ENCODE results near the gene UBR4. TPM values are rescaled to one million over a fixed set of nuclear protein-coding genes. Genes with fewer than 3 reads are reported as not detected.

The UBR4 gene
- total RNA-seq, 2 experiments from 2014 or later: 133 TPM

DNA sequence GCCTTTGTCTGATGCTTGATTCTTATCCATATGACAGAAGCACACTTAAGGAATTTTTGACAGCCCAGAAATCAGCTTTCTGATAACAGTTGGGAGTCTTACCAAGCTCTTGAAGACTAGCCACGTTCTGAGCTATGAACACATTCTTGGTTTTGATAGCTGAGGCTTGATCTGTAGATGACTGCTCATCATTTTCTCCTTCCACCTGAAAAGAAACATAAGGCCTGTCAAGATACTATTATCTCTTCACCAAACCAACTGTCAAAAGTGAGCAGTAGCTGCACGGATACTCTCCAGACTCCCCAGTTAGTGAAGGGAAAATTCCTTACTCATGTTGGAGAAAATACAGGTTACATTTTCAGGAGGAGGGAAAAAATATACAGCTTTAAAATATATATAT, 12.2 kb downstream of the UBR4 start:
- Mint-ChIP-seq H3K4me1 (ENCODE audit: low read depth) (peaks cover 11% of the 10 kb centered on the region), H3K9me3 (no peaks in the 10 kb centered on the region), H3K4me3 (no peak overlapping the region), H3K27me3 (no peaks in the 10 kb centered on the region), H3K27ac (no peak overlapping the region), H3K36me3 (ENCODE audit: low read depth) (peaks cover 64% of the 10 kb centered on the region)
- ATAC-seq: no peak
- ChIA-PET CTCF (interaction anchor here (0.8 to 2.4 kb wide), 4 partner anchors 14 to 84 kb away, joined by 3 to 9 read pairs (median 4); no protein-coding TSS in a partner anchor), POLR2A (interaction anchor here (0.7 to 2.7 kb wide), 5 partner anchors 10 to 58 kb away, joined by 3 to 13 read pairs (median 3); partner anchors contain the start of gene UBR4)
- TF ChIP-seq, protein P1, sequence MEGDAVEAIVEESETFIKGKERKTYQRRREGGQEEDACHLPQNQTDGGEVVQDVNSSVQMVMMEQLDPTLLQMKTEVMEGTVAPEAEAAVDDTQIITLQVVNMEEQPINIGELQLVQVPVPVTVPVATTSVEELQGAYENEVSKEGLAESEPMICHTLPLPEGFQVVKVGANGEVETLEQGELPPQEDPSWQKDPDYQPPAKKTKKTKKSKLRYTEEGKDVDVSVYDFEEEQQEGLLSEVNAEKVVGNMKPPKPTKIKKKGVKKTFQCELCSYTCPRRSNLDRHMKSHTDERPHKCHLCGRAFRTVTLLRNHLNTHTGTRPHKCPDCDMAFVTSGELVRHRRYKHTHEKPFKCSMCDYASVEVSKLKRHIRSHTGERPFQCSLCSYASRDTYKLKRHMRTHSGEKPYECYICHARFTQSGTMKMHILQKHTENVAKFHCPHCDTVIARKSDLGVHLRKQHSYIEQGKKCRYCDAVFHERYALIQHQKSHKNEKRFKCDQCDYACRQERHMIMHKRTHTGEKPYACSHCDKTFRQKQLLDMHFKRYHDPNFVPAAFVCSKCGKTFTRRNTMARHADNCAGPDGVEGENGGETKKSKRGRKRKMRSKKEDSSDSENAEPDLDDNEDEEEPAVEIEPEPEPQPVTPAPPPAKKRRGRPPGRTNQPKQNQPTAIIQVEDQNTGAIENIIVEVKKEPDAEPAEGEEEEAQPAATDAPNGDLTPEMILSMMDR (IDR thresholded peaks at IDR 0.05): no peak
- intact Hi-C loops (cut with micrococcal nuclease): no loop called here
- DNase-seq: no peak

DNA sequence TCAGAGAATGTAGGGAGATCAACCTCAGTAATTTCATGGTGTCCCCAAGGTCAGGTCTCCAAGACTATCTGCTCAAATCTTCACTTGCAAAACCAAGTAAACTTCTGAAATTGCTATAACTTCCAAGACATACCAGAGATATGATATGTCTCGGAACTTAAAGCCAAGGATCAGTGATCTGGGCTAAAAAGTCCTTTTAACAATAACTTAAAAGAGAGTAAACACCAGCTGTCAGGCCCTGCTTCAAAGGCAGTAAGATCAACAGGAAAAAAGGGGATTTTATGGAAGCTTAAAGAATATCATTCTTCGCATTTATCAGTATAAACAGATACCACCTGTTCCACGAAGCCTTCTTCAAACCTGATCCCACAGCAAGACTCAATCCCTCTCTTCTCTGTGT, 13.7 kb downstream of the UBR4 start:
- Mint-ChIP-seq H3K27me3 (no peaks in the 10 kb centered on the region), H3K4me1 (ENCODE audit: low read depth) (no peaks in the 10 kb centered on the region), H3K9me3 (no peaks in the 10 kb centered on the region), H3K4me3 (no peak overlapping the region), H3K27ac (no peak overlapping the region), H3K36me3 (ENCODE audit: low read depth) (peaks cover 69% of the 10 kb centered on the region)
- CTCF ChIA-PET: interaction anchor here (1.1 kb wide), 2 partner anchors 16 to 20 kb away, joined by 3 to 4 read pairs; no protein-coding TSS in a partner anchor
- ATAC-seq (no peak), DNase-seq (no peak)
- TF ChIP-seq, protein P1 (IDR thresholded peaks at IDR 0.05): no peak
- intact Hi-C loops (cut with micrococcal nuclease): no loop called here
- POLR2A ChIA-PET: interaction anchor here (0.8 to 1.1 kb wide), 2 partner anchors 12 to 38 kb away, joined by 3 read pairs; no protein-coding TSS in a partner anchor

DNA sequence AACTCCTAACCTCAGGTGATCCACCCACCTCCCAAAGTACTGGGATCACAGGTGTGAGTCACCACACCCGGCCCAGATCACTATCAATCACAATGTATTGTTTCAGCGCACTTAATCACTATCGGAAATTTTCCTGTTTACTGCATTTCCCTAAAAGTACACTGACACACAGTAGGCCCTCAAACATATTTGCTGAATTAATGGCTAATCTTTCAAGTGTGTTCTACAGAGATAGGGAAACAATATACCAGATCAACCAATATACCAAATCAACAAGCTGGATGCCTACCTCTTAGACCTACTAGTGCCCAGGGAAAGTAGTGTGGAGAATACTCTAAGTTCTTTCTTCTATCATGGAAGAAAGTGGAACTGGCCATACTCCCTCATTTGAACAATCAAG, 17.1 kb downstream of the UBR4 start:
- no peaks in the 10 kb centered on the region for H3K27me3 Mint-ChIP-seq
- TF ChIP-seq, protein P1 (IDR thresholded peaks at IDR 0.05): no peak
- peaks cover 59% of the 10 kb centered on the region for H3K36me3 Mint-ChIP-seq (ENCODE audit: low read depth)
- intact Hi-C loops (cut with micrococcal nuclease): no loop called here
- ChIA-PET POLR2A (interaction anchor here (1.1 kb wide), 1 partner anchor 9 kb away, joined by 4 read pairs; no protein-coding TSS in a partner anchor), CTCF (interaction anchor here (1.0 to 2.1 kb wide), 4 partner anchors 9 to 80 kb away, joined by 3 to 6 read pairs (median 4); no protein-coding TSS in a partner anchor)
- no peaks in the 10 kb centered on the region for H3K9me3 Mint-ChIP-seq
- H3K27ac Mint-ChIP-seq: no peak overlapping the region
- H3K4me3 Mint-ChIP-seq: no peak overlapping the region
- H3K4me1 Mint-ChIP-seq (ENCODE audit: low read depth): no peaks in the 10 kb centered on the region
- no peak for ATAC-seq
- DNase-seq: no peak

DNA sequence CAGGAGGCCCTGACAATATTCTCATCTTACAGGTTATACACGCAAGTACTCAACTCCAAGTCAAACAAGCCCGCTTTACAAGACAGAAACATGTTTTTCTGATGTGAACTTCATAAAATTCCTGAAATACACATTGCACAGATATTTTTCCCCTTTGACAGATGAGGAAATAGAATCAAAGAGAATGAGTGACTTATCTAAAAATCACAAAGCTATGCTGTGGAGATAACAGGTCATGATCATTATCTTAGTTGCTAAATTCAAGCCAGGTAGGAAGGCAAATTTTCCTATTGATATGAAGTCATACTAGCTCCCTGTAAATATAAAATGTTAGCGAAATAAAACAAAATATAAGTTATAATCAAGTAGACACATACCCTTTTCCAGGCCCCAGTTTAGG, 18.3 kb downstream of the UBR4 start:
- ChIA-PET CTCF (interaction anchor here (1.5 kb wide), 1 partner anchor 12 kb away, joined by 3 read pairs; no protein-coding TSS in a partner anchor), POLR2A (interaction anchor here (1.1 kb wide), 1 partner anchor 10 kb away, joined by 4 read pairs; no protein-coding TSS in a partner anchor)
- ATAC-seq (no peak), DNase-seq (no peak)
- TF ChIP-seq, protein P1 (IDR thresholded peaks at IDR 0.05): no peak
- Mint-ChIP-seq H3K27ac (peak overlapping the region; percentile 3), H3K9me3 (no peaks in the 10 kb centered on the region), H3K27me3 (no peaks in the 10 kb centered on the region), H3K36me3 (ENCODE audit: low read depth) (peaks cover 59% of the 10 kb centered on the region), H3K4me3 (no peak overlapping the region), H3K4me1 (ENCODE audit: low read depth) (peaks cover 7% of the 10 kb centered on the region)
- intact Hi-C loops (cut with micrococcal nuclease): no loop called here

DNA sequence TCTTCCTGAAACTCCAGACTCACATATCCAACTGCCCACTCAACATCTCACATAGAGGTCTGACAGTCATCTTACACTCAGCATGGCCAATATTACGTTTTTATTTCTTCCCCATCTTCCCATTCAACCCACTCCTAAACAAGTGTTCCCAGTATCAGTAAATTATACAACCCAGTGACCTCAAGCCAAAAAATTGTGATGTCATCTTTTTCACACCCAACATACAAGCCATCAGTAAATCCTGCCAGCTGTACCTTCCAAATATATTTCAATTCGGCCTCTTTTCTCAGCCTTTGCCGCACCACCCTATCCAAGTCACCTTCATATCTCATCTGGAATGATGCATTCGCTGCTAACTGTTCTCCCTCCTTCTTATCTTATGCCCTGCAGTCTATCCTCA, 19.6 kb downstream of the UBR4 start:
- no peak for DNase-seq
- Mint-ChIP-seq H3K27ac (no peak overlapping the region), H3K4me3 (no peak overlapping the region), H3K4me1 (ENCODE audit: low read depth) (peaks cover 19% of the 10 kb centered on the region), H3K27me3 (no peaks in the 10 kb centered on the region), H3K36me3 (ENCODE audit: low read depth) (peaks cover 63% of the 10 kb centered on the region), H3K9me3 (no peaks in the 10 kb centered on the region)
- ChIA-PET CTCF (no interaction called here), POLR2A (interaction anchor here (1.2 kb wide), 2 partner anchors 10 to 20 kb away, joined by 3 to 5 read pairs; no protein-coding TSS in a partner anchor)
- TF ChIP-seq, protein P1 (IDR thresholded peaks at IDR 0.05): no peak
- ATAC-seq: no peak
- intact Hi-C loops (cut with micrococcal nuclease): no loop called here
